ENCODE results near the gene SUMO4. TPM values are rescaled to one million over a fixed set of nuclear protein-coding genes. Genes with fewer than 3 reads are reported as not detected.

SUMO4 gene
- total and polyA plus RNA-seq, 10 of the 15 experiments (the other 5 are each of a cell fraction or from before 2014, with no cell fraction given): 0.07 to 5.3 (median 1.0) TPM; not detected in 1

DNA sequence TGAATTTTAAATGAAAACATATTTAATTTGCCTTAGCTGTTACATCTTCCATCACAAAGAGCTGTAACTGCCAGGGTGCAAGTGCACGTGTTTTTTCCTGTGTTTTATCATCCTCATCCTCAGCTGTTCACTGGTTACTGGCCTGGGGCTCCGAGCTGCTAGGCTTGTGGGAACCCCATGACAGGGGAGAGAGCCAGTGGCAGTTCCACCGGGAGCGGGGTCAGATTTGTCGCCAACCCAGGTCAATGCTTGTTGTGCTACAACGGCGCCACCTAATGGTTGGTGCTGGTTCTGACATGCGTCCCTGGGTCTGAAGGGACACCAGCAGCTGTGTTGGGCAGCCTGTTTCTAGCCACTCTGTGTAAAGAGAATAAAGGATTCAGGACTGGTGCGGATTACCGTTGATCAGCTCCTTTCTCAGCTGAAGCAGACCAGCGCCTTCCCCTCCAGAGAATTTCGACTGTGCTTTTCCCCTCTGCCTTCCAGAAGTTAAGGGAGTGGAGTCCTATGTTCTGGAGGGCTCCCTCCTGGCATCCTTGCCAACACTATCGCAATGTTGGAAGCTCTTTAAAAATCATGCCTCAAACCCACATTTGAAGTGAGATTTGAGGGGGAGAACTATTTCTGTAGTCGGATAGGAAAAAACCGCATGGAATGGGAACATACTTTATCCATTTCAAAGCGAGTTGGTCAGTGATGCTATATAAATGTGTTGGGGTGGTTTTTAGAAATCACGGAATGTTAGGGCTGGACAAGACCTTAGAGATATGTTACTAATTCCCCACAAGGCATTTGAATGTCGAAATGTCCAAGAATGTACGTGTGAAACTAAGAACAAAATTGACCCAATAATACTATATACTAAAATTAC is 32.1 kb downstream of the SUMO4 start (continued):
- TF ChIP-seq, protein P1, sequence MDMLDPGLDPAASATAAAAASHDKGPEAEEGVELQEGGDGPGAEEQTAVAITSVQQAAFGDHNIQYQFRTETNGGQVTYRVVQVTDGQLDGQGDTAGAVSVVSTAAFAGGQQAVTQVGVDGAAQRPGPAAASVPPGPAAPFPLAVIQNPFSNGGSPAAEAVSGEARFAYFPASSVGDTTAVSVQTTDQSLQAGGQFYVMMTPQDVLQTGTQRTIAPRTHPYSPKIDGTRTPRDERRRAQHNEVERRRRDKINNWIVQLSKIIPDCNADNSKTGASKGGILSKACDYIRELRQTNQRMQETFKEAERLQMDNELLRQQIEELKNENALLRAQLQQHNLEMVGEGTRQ (IDR thresholded peaks at IDR 0.05; ENCODE audit: borderline replicate concordance, low read depth, low read length): no peak
- TF ChIP-seq ZNF207 (IDR thresholded peaks at IDR 0.05; ENCODE audit: borderline replicate concordance): 0 out of 2 replicates have a peak, but pooled peaks have one; percentile 74
- no peak for TF ChIP-seq ZNF24 (IDR thresholded peaks at IDR 0.05)
- peak in 1 of 2 experiments; percentile 41; a peak in 1 of 4 replicates for TF ChIP-seq BHLHE40 (IDR thresholded peaks at IDR 0.05; ENCODE audit: borderline replicate concordance in 1 of 2, low read depth in 2 of 2, low read length in 1 of 2)
- 0 out of 2 replicates have a peak, but pooled peaks have one; percentile 10 for TF ChIP-seq BCL11A (IDR thresholded peaks at IDR 0.05; ENCODE audit: low read depth, low read length)
- no peak for TF ChIP-seq NFXL1 (IDR thresholded peaks at IDR 0.05; ENCODE audit: borderline replicate concordance)

DNA sequence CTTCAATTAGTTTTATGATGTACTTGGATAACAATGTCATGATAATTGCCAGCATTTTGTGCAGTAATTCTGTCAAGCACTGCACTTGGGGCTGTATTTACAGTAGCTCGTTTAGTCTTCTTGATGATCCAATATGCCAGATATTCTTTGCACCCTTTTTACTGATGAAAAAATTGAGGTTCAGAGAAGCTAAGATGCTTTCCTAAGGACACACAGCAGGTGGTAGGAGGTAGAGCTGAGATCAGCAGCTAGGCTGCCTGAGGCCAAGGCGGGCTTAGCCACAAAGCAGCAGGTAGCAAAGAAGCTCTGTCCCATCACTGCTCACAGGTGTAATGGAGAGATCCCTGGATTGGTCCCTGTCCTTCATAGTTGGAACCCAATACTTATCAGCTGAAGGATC is 33.3 kb downstream of the SUMO4 start:
- DNase-seq (ENCODE audit: low read depth, low spot score) (no peak), ATAC-seq (no peak), FAIRE-seq (no peak)
- Histone ChIP-seq H3K9me3 (replicated peaks; ENCODE audit: control insufficient read depth, insufficient read depth, low read length) (no peaks in the 10 kb centered on the region; the same call in 2 of the 3 replicates), H3K4me1 (ENCODE audit: control insufficient read depth, insufficient read depth, low read length) (peaks cover under 1% of the 10 kb centered on the region; the same call in 1 of the 2 replicates), H3K79me2 (ENCODE audit: control insufficient read depth, insufficient read depth, low read length) (no peaks in the 10 kb centered on the region), H3K4me2 (ENCODE audit: control insufficient read depth, insufficient read depth) (no peak overlapping the region), H3K4me3 (no peak overlapping the region), H3K27ac (ENCODE audit: control insufficient read depth, insufficient read depth) (no peak overlapping the region), H3K9ac (ENCODE audit: control insufficient read depth, insufficient read depth, low read length) (no peak overlapping the region), H2AFZ (ENCODE audit: control insufficient read depth, low read depth, low read length) (no peak overlapping the region), H4K20me1 (ENCODE audit: control insufficient read depth, insufficient read depth) (no peaks in the 10 kb centered on the region), H3K27me3 (replicated peaks in 1 of 2; ENCODE audit: control insufficient read depth in 2 of 2, insufficient read depth in 2 of 2, low read length in 1 of 2) (no peaks in the 10 kb centered on the region; a peak in 1 of 4 replicates), H3K36me3 (ENCODE audit: control insufficient read depth in 2 of 2, insufficient read depth in 2 of 2, low read length in 1 of 2) (no peaks in the 10 kb centered on the region)
- ChIA-PET RAD21 (ENCODE audit: unreplicated experiment) (interaction anchor here (0.6 to 5.9 kb wide), 13 partner anchors 11 to 874 kb away, joined by 3 to 145 read pairs (median 3); no protein-coding TSS in a partner anchor), CTCF (interaction anchor here (0.6 to 8.0 kb wide), 17 partner anchors 12 to 405 kb away, joined by 3 to 169 read pairs (median 4); no protein-coding TSS in a partner anchor), SMC1A (ENCODE audit: uncharacterized antibody, unreplicated experiment) (interaction anchor here (0.8 to 8.1 kb wide), 21 partner anchors 9 to 475 kb away, joined by 3 to 135 read pairs (median 6); partner anchors contain the start of gene ZC3H12D), POLR2A (interaction anchor here (1.0 to 1.4 kb wide), 2 partner anchors 51 to 356 kb away, joined by 3 to 7 read pairs; partner anchors contain the start of gene ZC3H12D)
- intact Hi-C loops (cut with micrococcal nuclease; ENCODE audit: unreplicated experiment) (loop anchor here (2.0 to 10.0 kb wide), 4 partner anchors 83 to 856 kb away; no protein-coding TSS in a partner anchor), in situ Hi-C loops (cut with MboI) (loop anchor here (25.0 kb wide), 1 partner anchor 671 kb away; no protein-coding TSS in a partner anchor)
- no TSS peak for BruUV-seq (replicated peaks)
- WGBS (ENCODE audit: insufficient coverage, insufficient replicate concordance, low lambda C conversion rate, missing lambda C conversion rate): 65% methylated on average over 2 of the region's 2 CpGs
- TF ChIP-seq TCF3 (IDR thresholded peaks at IDR 0.05; ENCODE audit: borderline replicate concordance, insufficient read depth, low read depth, low read length) (no peak), SIN3A (IDR thresholded peaks at IDR 0.05; ENCODE audit: low read depth, low read length) (no peak), NFYA (IDR thresholded peaks at IDR 0.05; ENCODE audit: borderline replicate concordance, low read depth, low read length) (no peak), SMAD1 (IDR thresholded peaks at IDR 0.05; ENCODE audit: low read depth, partially characterized antibody) (no peak), SPI1 (IDR thresholded peaks at IDR 0.05; ENCODE audit: borderline replicate concordance, insufficient read depth, low read depth, low read length) (no peak), IKZF1 (conservative IDR thresholded peaks at IDR 0.05) (no peak)
- TF ChIP-seq, protein P2, sequence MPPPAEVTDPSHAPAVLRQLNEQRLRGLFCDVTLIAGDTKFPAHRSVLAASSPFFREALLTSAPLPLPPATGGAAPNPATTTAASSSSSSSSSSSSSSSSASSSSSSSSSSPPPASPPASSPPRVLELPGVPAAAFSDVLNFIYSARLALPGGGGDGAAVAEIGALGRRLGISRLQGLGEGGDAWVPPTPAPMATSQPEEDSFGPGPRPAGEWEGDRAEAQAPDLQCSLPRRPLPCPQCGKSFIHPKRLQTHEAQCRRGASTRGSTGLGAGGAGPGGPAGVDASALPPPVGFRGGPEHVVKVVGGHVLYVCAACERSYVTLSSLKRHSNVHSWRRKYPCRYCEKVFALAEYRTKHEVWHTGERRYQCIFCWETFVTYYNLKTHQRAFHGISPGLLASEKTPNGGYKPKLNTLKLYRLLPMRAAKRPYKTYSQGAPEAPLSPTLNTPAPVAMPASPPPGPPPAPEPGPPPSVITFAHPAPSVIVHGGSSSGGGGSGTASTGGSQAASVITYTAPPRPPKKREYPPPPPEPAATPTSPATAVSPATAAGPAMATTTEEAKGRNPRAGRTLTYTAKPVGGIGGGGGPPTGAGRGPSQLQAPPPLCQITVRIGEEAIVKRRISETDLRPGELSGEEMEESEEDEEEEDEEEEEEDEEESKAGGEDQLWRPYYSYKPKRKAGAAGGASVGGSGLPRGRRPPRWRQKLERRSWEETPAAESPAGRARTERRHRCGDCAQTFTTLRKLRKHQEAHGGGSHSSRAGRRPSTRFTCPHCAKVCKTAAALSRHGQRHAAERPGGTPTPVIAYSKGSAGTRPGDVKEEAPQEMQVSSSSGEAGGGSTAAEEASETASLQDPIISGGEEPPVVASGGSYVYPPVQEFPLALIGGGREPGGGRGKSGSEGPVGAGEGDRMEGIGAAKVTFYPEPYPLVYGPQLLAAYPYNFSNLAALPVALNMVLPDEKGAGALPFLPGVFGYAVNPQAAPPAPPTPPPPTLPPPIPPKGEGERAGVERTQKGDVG (CRISPR knock-in tag; IDR thresholded peaks at IDR 0.05): no peak
- TF ChIP-seq, protein P3, sequence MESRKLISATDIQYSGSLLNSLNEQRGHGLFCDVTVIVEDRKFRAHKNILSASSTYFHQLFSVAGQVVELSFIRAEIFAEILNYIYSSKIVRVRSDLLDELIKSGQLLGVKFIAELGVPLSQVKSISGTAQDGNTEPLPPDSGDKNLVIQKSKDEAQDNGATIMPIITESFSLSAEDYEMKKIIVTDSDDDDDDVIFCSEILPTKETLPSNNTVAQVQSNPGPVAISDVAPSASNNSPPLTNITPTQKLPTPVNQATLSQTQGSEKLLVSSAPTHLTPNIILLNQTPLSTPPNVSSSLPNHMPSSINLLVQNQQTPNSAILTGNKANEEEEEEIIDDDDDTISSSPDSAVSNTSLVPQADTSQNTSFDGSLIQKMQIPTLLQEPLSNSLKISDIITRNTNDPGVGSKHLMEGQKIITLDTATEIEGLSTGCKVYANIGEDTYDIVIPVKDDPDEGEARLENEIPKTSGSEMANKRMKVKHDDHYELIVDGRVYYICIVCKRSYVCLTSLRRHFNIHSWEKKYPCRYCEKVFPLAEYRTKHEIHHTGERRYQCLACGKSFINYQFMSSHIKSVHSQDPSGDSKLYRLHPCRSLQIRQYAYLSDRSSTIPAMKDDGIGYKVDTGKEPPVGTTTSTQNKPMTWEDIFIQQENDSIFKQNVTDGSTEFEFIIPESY (IDR thresholded peaks at IDR 0.05): no peak
